Uterus (tissue), 2 donors: Measurements from ENCODE around the gene DHX8.

ENCODE experiments used
- POLR2A ChIP-seq, 2 donors: fragments of 450-650 bp; IDR thresholded peaks; one replicate each; pipeline ENCODE4 v1.6.1; 2016; ENCODE audit warnings: antibody characterized with exemption in 2 of 2, mild to moderate bottlenecking in 1 of 2, moderate library complexity in 1 of 2
- TF ChIP-seq, protein P1 (sequence below), 4 experiments: fragments of 200-600 bp in 2 of 4; fragments of 450-650 bp in 2 of 4; sonication (generic) in 2 of 4; IDR thresholded peaks; one replicate each; pipeline ENCODE4 v1.5.1; 2016 to 2019; ENCODE audit warnings: antibody characterized with exemption in 4 of 4, mild to moderate bottlenecking in 2 of 4, moderate library complexity in 1 of 4

DNA sequence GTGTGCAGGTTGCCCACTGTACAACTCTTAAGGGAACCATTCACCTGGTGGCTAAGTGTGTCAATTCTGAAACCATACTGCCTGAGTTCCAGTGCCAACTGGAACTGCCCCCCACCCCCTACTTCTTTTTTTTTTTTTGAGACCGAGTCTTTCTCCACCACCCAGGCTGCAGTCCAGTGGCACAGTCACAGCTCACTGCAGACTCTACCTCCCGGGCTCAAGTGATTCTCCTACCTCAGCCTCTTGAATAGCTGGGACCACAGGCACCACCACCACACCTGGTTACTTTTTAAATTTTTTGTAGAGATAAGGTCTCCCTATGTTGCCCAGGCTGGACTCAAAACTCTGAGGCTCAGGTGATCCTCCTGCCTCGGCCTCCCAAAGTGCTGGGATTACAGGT, 40.4 kb upstream of the DHX8 start:
- TF ChIP-seq, protein P1, sequence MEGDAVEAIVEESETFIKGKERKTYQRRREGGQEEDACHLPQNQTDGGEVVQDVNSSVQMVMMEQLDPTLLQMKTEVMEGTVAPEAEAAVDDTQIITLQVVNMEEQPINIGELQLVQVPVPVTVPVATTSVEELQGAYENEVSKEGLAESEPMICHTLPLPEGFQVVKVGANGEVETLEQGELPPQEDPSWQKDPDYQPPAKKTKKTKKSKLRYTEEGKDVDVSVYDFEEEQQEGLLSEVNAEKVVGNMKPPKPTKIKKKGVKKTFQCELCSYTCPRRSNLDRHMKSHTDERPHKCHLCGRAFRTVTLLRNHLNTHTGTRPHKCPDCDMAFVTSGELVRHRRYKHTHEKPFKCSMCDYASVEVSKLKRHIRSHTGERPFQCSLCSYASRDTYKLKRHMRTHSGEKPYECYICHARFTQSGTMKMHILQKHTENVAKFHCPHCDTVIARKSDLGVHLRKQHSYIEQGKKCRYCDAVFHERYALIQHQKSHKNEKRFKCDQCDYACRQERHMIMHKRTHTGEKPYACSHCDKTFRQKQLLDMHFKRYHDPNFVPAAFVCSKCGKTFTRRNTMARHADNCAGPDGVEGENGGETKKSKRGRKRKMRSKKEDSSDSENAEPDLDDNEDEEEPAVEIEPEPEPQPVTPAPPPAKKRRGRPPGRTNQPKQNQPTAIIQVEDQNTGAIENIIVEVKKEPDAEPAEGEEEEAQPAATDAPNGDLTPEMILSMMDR (IDR thresholded peaks at IDR 0.05): no peak
- TF ChIP-seq POLR2A (IDR thresholded peaks at IDR 0.05): no peak
